ENCODE measurements around the gene ZNF543.
A peak's percentile ranks its signal among the peaks of the same experiment; 100 is the strongest.

Gene ZNF543

DNA sequence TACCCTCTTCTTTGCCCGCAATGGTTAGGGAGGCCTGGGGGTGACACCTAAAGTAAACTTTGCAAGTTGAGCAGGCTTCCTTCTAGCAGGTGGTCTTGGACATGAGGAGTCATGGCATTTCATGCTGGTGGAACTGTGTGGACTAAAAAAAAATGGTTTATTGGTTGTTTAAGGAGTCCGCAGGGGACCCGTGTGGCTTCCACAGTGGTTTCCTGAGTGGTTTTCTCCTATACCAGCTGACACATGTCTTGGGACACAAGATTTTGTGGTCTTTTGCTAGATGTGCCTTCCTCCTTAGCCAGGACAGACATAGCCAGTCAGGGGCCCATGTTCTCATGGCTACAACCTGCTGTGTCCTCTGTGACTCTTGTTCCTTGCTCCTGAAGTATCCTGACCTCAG, 1.5 kb downstream of the ZNF543 start:
- no peak for DNase-seq (ENCODE audit: extremely low read depth, insufficient read length)
- TF ChIP-seq, protein P1, sequence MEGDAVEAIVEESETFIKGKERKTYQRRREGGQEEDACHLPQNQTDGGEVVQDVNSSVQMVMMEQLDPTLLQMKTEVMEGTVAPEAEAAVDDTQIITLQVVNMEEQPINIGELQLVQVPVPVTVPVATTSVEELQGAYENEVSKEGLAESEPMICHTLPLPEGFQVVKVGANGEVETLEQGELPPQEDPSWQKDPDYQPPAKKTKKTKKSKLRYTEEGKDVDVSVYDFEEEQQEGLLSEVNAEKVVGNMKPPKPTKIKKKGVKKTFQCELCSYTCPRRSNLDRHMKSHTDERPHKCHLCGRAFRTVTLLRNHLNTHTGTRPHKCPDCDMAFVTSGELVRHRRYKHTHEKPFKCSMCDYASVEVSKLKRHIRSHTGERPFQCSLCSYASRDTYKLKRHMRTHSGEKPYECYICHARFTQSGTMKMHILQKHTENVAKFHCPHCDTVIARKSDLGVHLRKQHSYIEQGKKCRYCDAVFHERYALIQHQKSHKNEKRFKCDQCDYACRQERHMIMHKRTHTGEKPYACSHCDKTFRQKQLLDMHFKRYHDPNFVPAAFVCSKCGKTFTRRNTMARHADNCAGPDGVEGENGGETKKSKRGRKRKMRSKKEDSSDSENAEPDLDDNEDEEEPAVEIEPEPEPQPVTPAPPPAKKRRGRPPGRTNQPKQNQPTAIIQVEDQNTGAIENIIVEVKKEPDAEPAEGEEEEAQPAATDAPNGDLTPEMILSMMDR (IDR thresholded peaks at IDR 0.05; ENCODE audit: insufficient read depth, low read length, poor library complexity, severe bottlenecking) = no peak
- Histone ChIP-seq H3K27me3 (replicated peaks; ENCODE audit: control insufficient read depth, insufficient read depth, low read length) (no peaks in the 10 kb centered on the region), H3K4me3 (replicated peaks; ENCODE audit: low read depth, low read length) (peak overlapping the region; percentile 74), H3K36me3 (ENCODE audit: control insufficient read depth, insufficient read depth, low read length) (peaks cover 6% of the 10 kb centered on the region)

DNA sequence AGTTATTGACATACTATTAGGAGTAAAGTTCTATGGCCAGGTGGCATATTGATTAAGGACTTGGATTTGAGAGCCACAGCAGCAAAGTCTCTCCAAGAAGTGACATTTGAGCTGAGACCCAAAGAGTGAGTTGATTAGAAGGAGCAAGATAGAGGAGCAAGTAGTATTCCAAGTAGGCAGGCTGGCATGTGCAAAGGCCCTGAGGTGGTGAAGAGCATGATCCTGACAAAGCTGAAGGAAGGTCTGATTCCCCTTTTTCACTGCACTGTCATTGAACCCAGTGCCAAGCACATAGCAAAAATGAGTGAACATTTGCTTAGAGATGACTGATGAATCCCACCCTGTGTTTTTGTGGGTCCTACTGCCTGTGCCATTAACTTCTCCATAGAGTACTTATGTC, 4.7 kb downstream of the ZNF543 start:
- Histone ChIP-seq H3K4me3 (replicated peaks; ENCODE audit: low read depth, low read length) (no peak overlapping the region), H3K27me3 (replicated peaks; ENCODE audit: control insufficient read depth, insufficient read depth, low read length) (no peaks in the 10 kb centered on the region), H3K36me3 (ENCODE audit: control insufficient read depth, insufficient read depth, low read length) (peaks cover 17% of the 10 kb centered on the region)
- TF ChIP-seq, protein P1 (IDR thresholded peaks at IDR 0.05; ENCODE audit: insufficient read depth, low read length, poor library complexity, severe bottlenecking) = no peak
- no peak for DNase-seq (ENCODE audit: extremely low read depth, insufficient read length)

DNA sequence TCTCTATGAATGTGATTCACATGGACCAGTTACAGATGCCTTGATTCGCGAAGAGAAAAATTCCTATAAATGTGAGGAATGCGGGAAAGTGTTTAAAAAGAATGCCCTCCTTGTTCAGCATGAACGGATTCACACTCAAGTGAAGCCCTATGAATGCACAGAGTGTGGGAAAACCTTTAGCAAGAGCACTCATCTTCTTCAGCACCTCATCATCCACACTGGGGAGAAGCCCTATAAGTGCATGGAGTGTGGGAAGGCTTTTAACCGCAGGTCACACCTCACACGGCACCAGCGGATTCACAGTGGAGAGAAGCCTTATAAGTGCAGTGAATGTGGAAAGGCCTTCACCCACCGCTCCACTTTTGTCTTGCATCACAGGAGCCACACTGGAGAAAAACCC, 7.7 kb downstream of the ZNF543 start:
- TF ChIP-seq, protein P1 (IDR thresholded peaks at IDR 0.05; ENCODE audit: insufficient read depth, low read length, poor library complexity, severe bottlenecking) = no peak
- Histone ChIP-seq H3K27me3 (replicated peaks; ENCODE audit: control insufficient read depth, insufficient read depth, low read length) (no peaks in the 10 kb centered on the region), H3K36me3 (ENCODE audit: control insufficient read depth, insufficient read depth, low read length) (peaks cover 17% of the 10 kb centered on the region), H3K4me3 (replicated peaks; ENCODE audit: low read depth, low read length) (no peak overlapping the region)
- no peak for DNase-seq (ENCODE audit: extremely low read depth, insufficient read length)

DNA sequence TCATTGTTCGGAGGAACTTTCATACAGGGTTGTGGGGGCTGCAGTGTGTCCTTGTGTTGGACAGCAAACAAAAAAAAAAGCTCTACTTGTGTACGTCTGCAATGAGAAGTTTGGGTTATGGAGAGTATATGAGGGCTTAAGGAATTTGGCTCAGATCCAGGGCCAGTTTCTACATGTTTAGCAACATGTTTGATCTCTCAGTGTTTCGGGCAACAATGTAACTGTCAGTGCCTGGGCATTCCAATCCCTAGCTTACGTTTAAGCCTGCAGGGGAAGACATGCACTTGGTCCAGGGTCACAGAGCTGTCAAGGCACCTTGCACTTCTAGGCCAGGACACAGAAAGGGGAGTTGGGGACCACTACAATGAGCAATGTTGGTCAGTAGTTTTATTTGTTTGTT, 13.9 kb downstream of the ZNF543 start:
- H3K27me3 ChIP-seq (replicated peaks; ENCODE audit: control insufficient read depth, insufficient read depth, low read length) = no peaks in the 10 kb centered on the region
- H3K4me3 ChIP-seq (replicated peaks; ENCODE audit: low read depth, low read length) = no peak overlapping the region
- TF ChIP-seq, protein P1 (IDR thresholded peaks at IDR 0.05; ENCODE audit: insufficient read depth, low read length, poor library complexity, severe bottlenecking) = no peak
- no peaks in the 10 kb centered on the region; the same call in 1 of the 2 replicates for H3K36me3 ChIP-seq (ENCODE audit: control insufficient read depth, insufficient read depth, low read length)
- no peak for DNase-seq (ENCODE audit: extremely low read depth, insufficient read length)

DNA sequence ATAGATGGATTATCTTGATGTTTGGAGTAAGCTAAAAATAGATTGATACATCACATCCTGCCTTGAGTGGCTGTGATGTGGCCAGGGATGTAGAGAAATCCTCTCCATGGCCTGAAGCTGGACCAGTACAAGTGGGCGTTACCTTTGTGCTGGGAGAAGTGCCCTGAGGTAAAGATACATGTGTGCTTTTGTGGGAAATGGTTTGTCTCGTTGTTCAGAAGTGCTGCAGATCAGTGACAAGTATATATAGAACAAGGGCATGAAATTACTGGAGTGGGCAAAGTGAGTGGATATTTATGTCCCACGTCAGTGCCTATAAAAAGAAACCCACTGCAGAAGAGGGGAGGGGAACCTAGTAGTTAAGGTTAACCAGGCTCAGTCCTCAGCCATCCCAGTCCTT, 18.6 kb downstream of the ZNF543 start:
- Histone ChIP-seq H3K27me3 (replicated peaks; ENCODE audit: control insufficient read depth, insufficient read depth, low read length) (no peaks in the 10 kb centered on the region), H3K4me3 (replicated peaks; ENCODE audit: low read depth, low read length) (no peak overlapping the region), H3K36me3 (ENCODE audit: control insufficient read depth, insufficient read depth, low read length) (no peaks in the 10 kb centered on the region; the same call in 1 of the 2 replicates)
- no peak for DNase-seq (ENCODE audit: extremely low read depth, insufficient read length)
- TF ChIP-seq, protein P1 (IDR thresholded peaks at IDR 0.05; ENCODE audit: insufficient read depth, low read length, poor library complexity, severe bottlenecking) = no peak

DNA sequence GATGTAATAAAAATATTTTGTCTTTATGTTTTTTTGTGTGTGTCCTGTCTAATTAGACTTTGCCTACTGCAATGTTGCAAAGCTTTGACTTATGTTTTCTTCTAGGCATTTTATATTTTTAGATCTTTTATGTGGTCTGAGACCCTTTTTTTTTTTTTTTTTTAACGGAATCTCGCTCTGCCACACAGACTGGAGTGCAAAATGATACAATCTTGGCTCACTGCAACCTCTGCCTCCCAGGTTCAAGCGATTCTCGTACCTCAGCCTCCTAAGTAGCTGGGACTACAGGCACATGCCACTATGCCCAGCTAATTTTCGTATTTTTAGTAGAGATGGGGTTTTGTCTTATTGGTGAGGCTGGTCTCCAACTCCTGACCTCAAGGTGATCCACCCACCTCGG, 22.3 kb downstream of the ZNF543 start:
- no peak overlapping the region for H3K4me3 ChIP-seq (replicated peaks; ENCODE audit: low read depth, low read length)
- no peak for DNase-seq (ENCODE audit: extremely low read depth, insufficient read length)
- TF ChIP-seq, protein P1 (IDR thresholded peaks at IDR 0.05; ENCODE audit: insufficient read depth, low read length, poor library complexity, severe bottlenecking) = no peak
- no peaks in the 10 kb centered on the region for H3K27me3 ChIP-seq (replicated peaks; ENCODE audit: control insufficient read depth, insufficient read depth, low read length)
- H3K36me3 ChIP-seq (ENCODE audit: control insufficient read depth, insufficient read depth, low read length) = no peaks in the 10 kb centered on the region; the same call in 1 of the 2 replicates

Measured in GM06990 (cell line).